GM12872 (cell line): Measurements from ENCODE around the gene FFAR1.

Experiments used
- CTCF ChIP-seq: IDR thresholded peaks from 3 replicates; pipeline ENCODE4 v1.5.1; 2011; ENCODE audit warnings: low read depth, mild to moderate bottlenecking, low read length, moderate library complexity; ENCODE audit not compliant: insufficient read depth

FFAR1 gene

GRCh38 chr19:35395382-35396199, 47.9 kb downstream of the FFAR1 start:
- no peak for TF ChIP-seq CTCF

- TF ChIP-seq CTCF: no peak
These were observed 48.7 kb downstream of the FFAR1 start for GRCh38 chr19:35396240-35396885.

GRCh38 chr19:35397064-35397463, 49.4 kb downstream of the FFAR1 start:
- TF ChIP-seq CTCF: no peak
